ENCODE data around the gene CELF1. TPM values are rescaled to one million over a fixed set of nuclear protein-coding genes. Genes with fewer than 3 reads are reported as not detected.

CELF1 gene
- total and polyA plus RNA-seq, 2 of the 13 experiments (the other 11 are each of a cell fraction or from before 2014, with no cell fraction given): 69.0 to 80.1 TPM

DNA sequence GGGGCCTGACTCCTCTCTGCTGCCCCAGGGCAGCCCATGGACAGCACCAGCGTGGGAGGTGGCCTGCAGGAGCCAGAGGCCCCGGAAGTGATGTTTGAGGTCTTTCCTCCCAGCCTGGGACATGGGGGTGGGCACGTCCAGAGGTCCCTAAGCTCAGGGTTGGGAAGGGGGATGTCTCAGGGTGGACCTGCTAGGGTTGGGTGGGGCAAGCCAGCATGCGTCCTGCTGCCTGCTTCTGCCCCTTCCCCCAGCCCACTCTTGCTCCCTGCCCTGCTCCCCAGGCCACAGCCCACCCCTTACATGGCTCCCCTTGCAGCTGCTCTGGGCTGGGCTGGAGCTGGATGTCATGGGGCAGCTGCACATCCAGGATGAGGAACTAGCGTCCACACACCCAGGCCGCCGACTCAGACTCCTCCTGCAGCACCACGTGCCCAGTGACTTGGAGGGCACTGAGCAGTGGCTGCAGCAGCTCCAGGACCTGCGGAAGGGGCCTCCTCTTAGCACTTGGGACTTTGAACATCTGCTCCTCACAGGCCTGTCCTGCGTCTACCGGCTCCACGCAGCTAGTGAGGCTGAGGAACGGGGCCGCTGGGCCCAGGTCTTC is 34.9 kb upstream of the CELF1 start (continued):
- TF ChIP-seq KAT2B (IDR thresholded peaks at IDR 0.05; ENCODE audit: borderline replicate concordance, low read depth, low read length): no peak
- TF ChIP-seq RXRA (CRISPR knock-in tag; IDR thresholded peaks at IDR 0.05): no peak; the same call in 1 of the 2 replicates
- no peak for TF ChIP-seq ZNF567 (CRISPR knock-in tag; IDR thresholded peaks at IDR 0.05; ENCODE audit: borderline replicate concordance)
- TF ChIP-seq ZNF263 (CRISPR knock-in tag; IDR thresholded peaks at IDR 0.05): peak; percentile 74
- TF ChIP-seq, protein P1, sequence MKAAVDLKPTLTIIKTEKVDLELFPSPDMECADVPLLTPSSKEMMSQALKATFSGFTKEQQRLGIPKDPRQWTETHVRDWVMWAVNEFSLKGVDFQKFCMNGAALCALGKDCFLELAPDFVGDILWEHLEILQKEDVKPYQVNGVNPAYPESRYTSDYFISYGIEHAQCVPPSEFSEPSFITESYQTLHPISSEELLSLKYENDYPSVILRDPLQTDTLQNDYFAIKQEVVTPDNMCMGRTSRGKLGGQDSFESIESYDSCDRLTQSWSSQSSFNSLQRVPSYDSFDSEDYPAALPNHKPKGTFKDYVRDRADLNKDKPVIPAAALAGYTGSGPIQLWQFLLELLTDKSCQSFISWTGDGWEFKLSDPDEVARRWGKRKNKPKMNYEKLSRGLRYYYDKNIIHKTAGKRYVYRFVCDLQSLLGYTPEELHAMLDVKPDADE (CRISPR knock-in tag; IDR thresholded peaks at IDR 0.05): no peak
- TF ChIP-seq HDAC1 (CRISPR knock-in tag; IDR thresholded peaks at IDR 0.05): peak; percentile 36; the same call in 1 of the 2 replicates
- no peak for TF ChIP-seq SMC3 (IDR thresholded peaks at IDR 0.05; ENCODE audit: low read length)
- peak; percentile 86; the same call in 1 of the 2 replicates for TF ChIP-seq ARID2 (CRISPR knock-in tag; IDR thresholded peaks at IDR 0.05; ENCODE audit: borderline replicate concordance)
- TF ChIP-seq ZNF460 (CRISPR knock-in tag; IDR thresholded peaks at IDR 0.05; ENCODE audit: borderline replicate concordance): no peak
- TF ChIP-seq RFX1 (IDR thresholded peaks at IDR 0.05): no peak
- peak; percentile 70 for TF ChIP-seq ZFX (CRISPR knock-in tag; IDR thresholded peaks at IDR 0.05; ENCODE audit: low read depth)
- TF ChIP-seq SMAD1 (CRISPR knock-in tag; IDR thresholded peaks at IDR 0.05; ENCODE audit: borderline replicate concordance, low read depth): no peak
- no peak for TF ChIP-seq NFIC (IDR thresholded peaks at IDR 0.05; ENCODE audit: low read length)
- TF ChIP-seq, protein P2, sequence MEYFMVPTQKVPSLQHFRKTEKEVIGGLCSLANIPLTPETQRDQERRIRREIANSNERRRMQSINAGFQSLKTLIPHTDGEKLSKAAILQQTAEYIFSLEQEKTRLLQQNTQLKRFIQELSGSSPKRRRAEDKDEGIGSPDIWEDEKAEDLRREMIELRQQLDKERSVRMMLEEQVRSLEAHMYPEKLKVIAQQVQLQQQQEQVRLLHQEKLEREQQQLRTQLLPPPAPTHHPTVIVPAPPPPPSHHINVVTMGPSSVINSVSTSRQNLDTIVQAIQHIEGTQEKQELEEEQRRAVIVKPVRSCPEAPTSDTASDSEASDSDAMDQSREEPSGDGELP (IDR thresholded peaks at IDR 0.05; ENCODE audit: borderline replicate concordance, low read depth): no peak
- no peak for TF ChIP-seq CREB1 (IDR thresholded peaks at IDR 0.05)
- TF ChIP-seq CREB1 (CRISPR knock-in tag; IDR thresholded peaks at IDR 0.05): no peak
- 0 out of 2 replicates have a peak, but pooled peaks have one; percentile 29 for TF ChIP-seq ZMAT3 (CRISPR knock-in tag; conservative IDR thresholded peaks at IDR 0.05)
- TF ChIP-seq ZFYVE20 (CRISPR knock-in tag; IDR thresholded peaks at IDR 0.05; ENCODE audit: borderline replicate concordance, low read depth): no peak
- TF ChIP-seq GABPA (IDR thresholded peaks at IDR 0.05; ENCODE audit: low read depth, low read length): peak; percentile 32; the same call in 1 of the 2 replicates
- peak; percentile 80 for TF ChIP-seq GABPA (CRISPR knock-in tag; IDR thresholded peaks at IDR 0.05; ENCODE audit: low read depth)
- TF ChIP-seq, protein P3, sequence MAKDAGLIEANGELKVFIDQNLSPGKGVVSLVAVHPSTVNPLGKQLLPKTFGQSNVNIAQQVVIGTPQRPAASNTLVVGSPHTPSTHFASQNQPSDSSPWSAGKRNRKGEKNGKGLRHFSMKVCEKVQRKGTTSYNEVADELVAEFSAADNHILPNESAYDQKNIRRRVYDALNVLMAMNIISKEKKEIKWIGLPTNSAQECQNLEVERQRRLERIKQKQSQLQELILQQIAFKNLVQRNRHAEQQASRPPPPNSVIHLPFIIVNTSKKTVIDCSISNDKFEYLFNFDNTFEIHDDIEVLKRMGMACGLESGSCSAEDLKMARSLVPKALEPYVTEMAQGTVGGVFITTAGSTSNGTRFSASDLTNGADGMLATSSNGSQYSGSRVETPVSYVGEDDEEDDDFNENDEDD (CRISPR knock-in tag; IDR thresholded peaks at IDR 0.05; ENCODE audit: borderline replicate concordance): no peak; the same call in 1 of the 2 replicates
- no peak for TF ChIP-seq ZNF160 (CRISPR knock-in tag; IDR thresholded peaks at IDR 0.05)
- TF ChIP-seq, protein P4, sequence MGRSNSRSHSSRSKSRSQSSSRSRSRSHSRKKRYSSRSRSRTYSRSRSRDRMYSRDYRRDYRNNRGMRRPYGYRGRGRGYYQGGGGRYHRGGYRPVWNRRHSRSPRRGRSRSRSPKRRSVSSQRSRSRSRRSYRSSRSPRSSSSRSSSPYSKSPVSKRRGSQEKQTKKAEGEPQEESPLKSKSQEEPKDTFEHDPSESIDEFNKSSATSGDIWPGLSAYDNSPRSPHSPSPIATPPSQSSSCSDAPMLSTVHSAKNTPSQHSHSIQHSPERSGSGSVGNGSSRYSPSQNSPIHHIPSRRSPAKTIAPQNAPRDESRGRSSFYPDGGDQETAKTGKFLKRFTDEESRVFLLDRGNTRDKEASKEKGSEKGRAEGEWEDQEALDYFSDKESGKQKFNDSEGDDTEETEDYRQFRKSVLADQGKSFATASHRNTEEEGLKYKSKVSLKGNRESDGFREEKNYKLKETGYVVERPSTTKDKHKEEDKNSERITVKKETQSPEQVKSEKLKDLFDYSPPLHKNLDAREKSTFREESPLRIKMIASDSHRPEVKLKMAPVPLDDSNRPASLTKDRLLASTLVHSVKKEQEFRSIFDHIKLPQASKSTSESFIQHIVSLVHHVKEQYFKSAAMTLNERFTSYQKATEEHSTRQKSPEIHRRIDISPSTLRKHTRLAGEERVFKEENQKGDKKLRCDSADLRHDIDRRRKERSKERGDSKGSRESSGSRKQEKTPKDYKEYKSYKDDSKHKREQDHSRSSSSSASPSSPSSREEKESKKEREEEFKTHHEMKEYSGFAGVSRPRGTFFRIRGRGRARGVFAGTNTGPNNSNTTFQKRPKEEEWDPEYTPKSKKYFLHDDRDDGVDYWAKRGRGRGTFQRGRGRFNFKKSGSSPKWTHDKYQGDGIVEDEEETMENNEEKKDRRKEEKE (IDR thresholded peaks at IDR 0.05): no peak
- no peak; the same call in 1 of the 2 replicates for TF ChIP-seq CREM (IDR thresholded peaks at IDR 0.05)
- TF ChIP-seq CREM (CRISPR knock-in tag; IDR thresholded peaks at IDR 0.05): no peak
- TF ChIP-seq NR2C2 (CRISPR knock-in tag; IDR thresholded peaks at IDR 0.05; ENCODE audit: borderline replicate concordance): no peak; the same call in none of the 2 replicates
